KMS-11 (cell line): ENCODE data around the gene KRT77.

ENCODE experiments used
- H2AFZ ChIP-seq: fragments of 200-600 bp; sonication (generic); 2 replicates; pipeline ENCODE4 v1.6.1; 2016; ENCODE audit warnings: antibody characterized with exemption, mixed run types, low read depth
- H3K27ac ChIP-seq: fragments of 200-600 bp; sonication (generic); 2 replicates; pipeline ENCODE4 v1.6.1; 2016; ENCODE audit warnings: mild to moderate bottlenecking, mixed run types
- H3K27me3 ChIP-seq: fragments of 200-600 bp; sonication (generic); 2 replicates; pipeline ENCODE4 v1.6.1; 2017; ENCODE audit warnings: mild to moderate bottlenecking, low read depth, mixed run types, moderate library complexity; ENCODE audit not compliant: insufficient read depth
- H3K36me3 ChIP-seq: fragments of 200-600 bp; sonication (generic); 2 replicates; pipeline ENCODE4 v1.6.1; 2017; ENCODE audit warnings: mild to moderate bottlenecking, mixed run types; ENCODE audit not compliant: insufficient read depth
- H3K4me1 ChIP-seq: fragments of 200-600 bp; sonication (generic); 2 replicates; pipeline ENCODE4 v1.6.1; 2016; ENCODE audit warnings: mild to moderate bottlenecking, low read depth, mixed run types; ENCODE audit not compliant: poor library complexity, severe bottlenecking
- H3K4me2 ChIP-seq: fragments of 200-600 bp; sonication (generic); 2 replicates; pipeline ENCODE4 v1.7.0; 2016; ENCODE audit warnings: mild to moderate bottlenecking, mixed run types
- H3K4me3 ChIP-seq: fragments of 200-600 bp; sonication (generic); IDR thresholded peaks from 2 replicates; pipeline ENCODE4 v1.6.1; 2017; ENCODE audit warnings: low read depth, low read length, mixed read lengths; ENCODE audit not compliant: insufficient read depth
- H3K79me2 ChIP-seq: fragments of 200-600 bp; sonication (generic); 2 replicates; pipeline ENCODE4 v1.6.1; 2016; ENCODE audit warnings: low read depth, mixed run types; ENCODE audit not compliant: insufficient read depth
- H3K9ac ChIP-seq: fragments of 200-600 bp; sonication (generic); 2 replicates; pipeline ENCODE4 v1.6.1; 2016; ENCODE audit warnings: mild to moderate bottlenecking, mixed run types
- H4K20me1 ChIP-seq: fragments of 200-600 bp; sonication (generic); 2 replicates; pipeline ENCODE4 v1.6.1; 2016; ENCODE audit warnings: mild to moderate bottlenecking, mixed run types; ENCODE audit not compliant: insufficient read depth
- TF ChIP-seq, protein P1 (sequence below): fragments of 200-600 bp; sonication (generic); conservative IDR thresholded peaks from 2 replicates; pipeline ENCODE4 v1.6.1; 2017; ENCODE audit warnings: low read depth, mild to moderate bottlenecking, antibody characterized with exemption, low read length, moderate library complexity, mixed read lengths

KRT77 gene

DNA sequence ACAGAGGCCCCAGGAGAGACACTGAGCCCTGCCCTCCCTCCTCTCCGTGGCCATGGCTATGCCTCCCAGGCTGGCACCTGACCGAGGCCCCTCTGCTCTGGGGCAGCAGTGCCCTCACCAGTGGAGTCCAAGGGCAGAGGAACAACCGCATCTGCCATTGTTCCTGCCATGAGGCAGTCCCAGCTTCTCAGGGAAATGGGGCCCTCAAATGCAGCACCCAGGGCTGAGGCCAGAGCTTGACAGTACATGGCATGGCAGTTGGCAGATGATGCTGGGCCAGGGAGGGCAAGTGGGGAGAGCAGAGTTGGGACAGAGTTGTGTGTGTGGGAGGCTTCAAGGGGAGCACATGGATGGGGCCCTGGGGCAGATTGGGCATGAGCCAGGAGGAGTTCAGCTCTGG, 21.1 kb upstream of the KRT77 start:
- peaks cover 34% of the 10 kb centered on the region; the same call in 1 of the 2 replicates for H3K27me3 ChIP-seq
- H3K27ac ChIP-seq, result no peak overlapping the region
- H4K20me1 ChIP-seq, result no peaks in the 10 kb centered on the region
- H3K4me1 ChIP-seq, result no peaks in the 10 kb centered on the region
- no peaks in the 10 kb centered on the region for H3K79me2 ChIP-seq
- no peak overlapping the region for H3K9ac ChIP-seq
- TF ChIP-seq, protein P1, sequence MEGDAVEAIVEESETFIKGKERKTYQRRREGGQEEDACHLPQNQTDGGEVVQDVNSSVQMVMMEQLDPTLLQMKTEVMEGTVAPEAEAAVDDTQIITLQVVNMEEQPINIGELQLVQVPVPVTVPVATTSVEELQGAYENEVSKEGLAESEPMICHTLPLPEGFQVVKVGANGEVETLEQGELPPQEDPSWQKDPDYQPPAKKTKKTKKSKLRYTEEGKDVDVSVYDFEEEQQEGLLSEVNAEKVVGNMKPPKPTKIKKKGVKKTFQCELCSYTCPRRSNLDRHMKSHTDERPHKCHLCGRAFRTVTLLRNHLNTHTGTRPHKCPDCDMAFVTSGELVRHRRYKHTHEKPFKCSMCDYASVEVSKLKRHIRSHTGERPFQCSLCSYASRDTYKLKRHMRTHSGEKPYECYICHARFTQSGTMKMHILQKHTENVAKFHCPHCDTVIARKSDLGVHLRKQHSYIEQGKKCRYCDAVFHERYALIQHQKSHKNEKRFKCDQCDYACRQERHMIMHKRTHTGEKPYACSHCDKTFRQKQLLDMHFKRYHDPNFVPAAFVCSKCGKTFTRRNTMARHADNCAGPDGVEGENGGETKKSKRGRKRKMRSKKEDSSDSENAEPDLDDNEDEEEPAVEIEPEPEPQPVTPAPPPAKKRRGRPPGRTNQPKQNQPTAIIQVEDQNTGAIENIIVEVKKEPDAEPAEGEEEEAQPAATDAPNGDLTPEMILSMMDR, result no peak
- no peak overlapping the region for H2AFZ ChIP-seq
- no peaks in the 10 kb centered on the region for H3K36me3 ChIP-seq
- H3K4me3 ChIP-seq, result no peak overlapping the region
- no peak overlapping the region for H3K4me2 ChIP-seq

DNA sequence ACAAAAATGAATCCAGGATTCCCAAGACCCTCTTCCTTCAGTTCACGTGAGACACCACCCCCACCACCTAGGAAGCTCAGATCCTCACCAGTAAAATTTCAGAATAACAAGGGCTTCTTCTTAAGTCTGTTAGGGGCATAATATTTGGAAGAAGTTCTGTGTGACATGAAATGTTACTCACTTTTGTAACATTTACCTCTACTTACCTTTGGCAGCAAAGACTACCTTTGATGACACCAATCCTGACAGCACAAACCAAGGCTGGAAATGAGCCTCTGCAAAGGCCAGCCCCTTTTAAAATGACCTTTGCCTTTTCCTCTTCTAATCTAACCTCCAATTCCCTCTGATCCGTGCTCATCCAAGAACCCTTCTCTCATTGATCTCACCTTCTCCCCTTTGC, 19.4 kb upstream of the KRT77 start:
- H3K4me2 ChIP-seq, result no peak overlapping the region
- no peaks in the 10 kb centered on the region for H3K4me1 ChIP-seq
- no peaks in the 10 kb centered on the region for H3K36me3 ChIP-seq
- H3K27ac ChIP-seq, result no peak overlapping the region
- TF ChIP-seq, protein P1, result no peak
- no peaks in the 10 kb centered on the region for H4K20me1 ChIP-seq
- H3K79me2 ChIP-seq, result no peaks in the 10 kb centered on the region
- no peak overlapping the region for H2AFZ ChIP-seq
- no peak overlapping the region for H3K9ac ChIP-seq
- no peak overlapping the region for H3K4me3 ChIP-seq
- peaks cover 27% of the 10 kb centered on the region; the same call in 1 of the 2 replicates for H3K27me3 ChIP-seq

DNA sequence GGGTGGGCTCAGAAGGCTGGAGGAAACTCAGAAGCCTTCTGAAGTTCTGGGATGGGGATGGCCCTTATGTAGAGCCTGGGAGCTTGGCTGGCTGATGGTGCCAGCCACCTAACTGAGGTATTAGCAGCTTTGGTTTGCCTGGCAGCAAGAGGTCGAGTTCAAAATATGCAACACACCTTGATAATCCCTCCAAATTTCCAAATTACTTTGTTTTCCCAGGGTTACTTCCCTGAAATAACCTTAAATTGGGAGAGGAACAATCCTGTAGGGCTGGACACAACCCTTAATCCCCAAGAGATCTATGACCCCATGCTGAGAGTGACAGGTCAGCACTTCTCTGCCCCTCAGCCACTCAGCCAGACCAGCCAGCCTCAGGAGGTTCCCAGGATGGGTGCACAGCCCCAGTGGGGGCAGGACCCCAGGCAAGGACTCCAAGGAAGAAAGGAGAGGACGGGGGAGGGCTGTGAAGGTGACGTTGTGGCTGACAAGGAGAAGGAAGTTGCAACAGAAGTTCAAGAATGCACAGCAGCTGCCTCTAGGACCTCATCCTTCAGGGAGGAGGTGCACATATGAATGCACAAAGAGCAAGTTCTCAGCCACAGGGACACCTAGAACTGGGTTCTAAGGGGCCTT, 18.6 kb upstream of the KRT77 start:
- Histone ChIP-seq H3K79me2 (no peaks in the 10 kb centered on the region), H3K36me3 (no peaks in the 10 kb centered on the region), H3K27me3 (peaks cover 29% of the 10 kb centered on the region; the same call in 1 of the 2 replicates), H3K9ac (no peak overlapping the region), H2AFZ (no peak overlapping the region), H3K4me1 (no peaks in the 10 kb centered on the region), H3K4me2 (no peak overlapping the region), H3K4me3 (no peak overlapping the region), H4K20me1 (no peaks in the 10 kb centered on the region), H3K27ac (no peak overlapping the region)
- TF ChIP-seq, protein P1, result no peak

DNA sequence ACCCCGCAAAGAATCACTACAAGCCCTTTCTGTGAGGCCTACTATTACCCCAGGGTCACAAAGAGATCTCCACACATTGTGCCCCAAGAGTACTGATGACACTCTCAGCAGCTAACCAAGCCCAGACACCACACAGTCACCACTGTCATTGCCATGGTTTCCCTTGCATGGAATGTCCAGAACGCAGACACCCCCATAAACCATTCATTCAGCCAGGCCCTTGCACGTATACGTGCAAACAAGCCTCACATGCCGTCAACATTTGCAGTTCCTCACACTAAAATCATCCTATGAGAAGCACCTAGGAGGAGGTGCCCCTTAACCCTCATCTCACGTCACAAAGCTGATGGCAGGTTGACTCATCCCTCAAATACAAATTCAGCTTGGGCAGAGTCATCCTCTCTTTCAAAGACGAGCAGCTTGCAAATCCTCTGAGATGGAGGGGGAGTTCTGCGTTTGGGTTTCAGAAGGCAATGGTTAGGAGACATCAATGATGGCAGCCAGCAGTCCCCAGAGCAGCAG, 17.1 kb upstream of the KRT77 start:
- H2AFZ ChIP-seq, result no peak overlapping the region
- H3K79me2 ChIP-seq, result no peaks in the 10 kb centered on the region
- H4K20me1 ChIP-seq, result no peaks in the 10 kb centered on the region
- TF ChIP-seq, protein P1, result no peak
- peaks cover 34% of the 10 kb centered on the region; the same call in 1 of the 2 replicates for H3K27me3 ChIP-seq
- H3K9ac ChIP-seq, result no peak overlapping the region
- no peaks in the 10 kb centered on the region for H3K4me1 ChIP-seq
- H3K36me3 ChIP-seq, result no peaks in the 10 kb centered on the region
- no peak overlapping the region for H3K27ac ChIP-seq
- no peak overlapping the region for H3K4me2 ChIP-seq
- no peak overlapping the region for H3K4me3 ChIP-seq
